Testis (tissue), 2 donors: ENCODE data around the gene OPCML.

Experiments used
- CTCF ChIP-seq, 3 experiments: fragments of 450-650 bp in 2 of 3; fragments of 200-600 bp in 1 of 3; sonication (generic) in 1 of 3; IDR thresholded peaks; one replicate each; pipeline ENCODE4 v1.5.1; 2016 to 2019; ENCODE audit warnings: antibody characterized with exemption in 3 of 3, mild to moderate bottlenecking in 2 of 3, moderate library complexity in 1 of 3
- POLR2A ChIP-seq: fragments of 450-650 bp; IDR thresholded peaks from one replicate; pipeline ENCODE4 v1.6.1; 2017; ENCODE audit warnings: antibody characterized with exemption, mild to moderate bottlenecking, moderate library complexity

- TF ChIP-seq CTCF (IDR thresholded peaks at IDR 0.05): no peak
- TF ChIP-seq POLR2A: no peak
Observed at GRCh38 chr11:133251841-133252240, 280.5 kb downstream of the OPCML start.
